ENCODE data around the gene LRGUK. TPM values are rescaled to one million over a fixed set of nuclear protein-coding genes. Genes with fewer than 3 reads are reported as not detected.

The LRGUK gene
- total and polyA plus RNA-seq, 2 experiments from 2014 or later, result 2.4 to 7.1 TPM

- no peak for TF ChIP-seq REST (IDR thresholded peaks at IDR 0.05; ENCODE audit: unreplicated experiment)
- TF ChIP-seq ZNF114 (CRISPR knock-in tag; IDR thresholded peaks at IDR 0.05), result no peak
- TF ChIP-seq EZH2 (IDR thresholded peaks at IDR 0.05; ENCODE audit: low read depth, unreplicated experiment), result no peak
- TF ChIP-seq POLR2AphosphoS5 (IDR thresholded peaks at IDR 0.05; ENCODE audit: low read depth), result no peak
- TF ChIP-seq JUNB (IDR thresholded peaks at IDR 0.05; ENCODE audit: unreplicated experiment), result no peak
These were observed 84.7 kb downstream of the LRGUK start (continued) for GRCh38 chr7:134211817-134212216.

- no peak overlapping the region for H2AFZ ChIP-seq
- no peak overlapping the region for H3K4me3 Mint-ChIP-seq
- no peaks in the 10 kb centered on the region; the same call in 2 of the 3 replicates for H3K9me3 Mint-ChIP-seq
- no peaks in the 10 kb centered on the region for H3K4me1 ChIP-seq (ENCODE audit: insufficient read depth)
- DNase-seq (ENCODE audit: low spot score) (no peak), ATAC-seq (no peak)
- no peak overlapping the region for H3K27ac Mint-ChIP-seq
- peaks cover 3% of the 10 kb centered on the region; the same call in 1 of the 2 replicates for H3K9me2 ChIP-seq (ENCODE audit: insufficient read depth)
- H3K4me3 ChIP-seq, result no peak overlapping the region
- no peaks in the 10 kb centered on the region for H3K79me2 ChIP-seq (replicated peaks; ENCODE audit: insufficient read depth)
- H3K27me3 ChIP-seq (ENCODE audit: insufficient read depth), result no peaks in the 10 kb centered on the region
- H3K36me3 Mint-ChIP-seq (ENCODE audit: low read depth), result peaks cover 6% of the 10 kb centered on the region; the same call in 2 of the 3 replicates
- no peaks in the 10 kb centered on the region; the same call in 2 of the 3 replicates for H3K4me1 Mint-ChIP-seq
- H3K27ac ChIP-seq (ENCODE audit: low read depth), result no peak overlapping the region
- H3K27me3 Mint-ChIP-seq (ENCODE audit: insufficient read depth, low read depth, poor library complexity), result no peaks in the 10 kb centered on the region
- no peak overlapping the region for H3K4me2 ChIP-seq
- no peaks in the 10 kb centered on the region for H3K36me3 ChIP-seq (ENCODE audit: insufficient read depth)
- H3F3A ChIP-seq (replicated peaks; ENCODE audit: low read depth), result no peaks in the 10 kb centered on the region
- H4K20me1 ChIP-seq (replicated peaks; ENCODE audit: insufficient read depth), result no peaks in the 10 kb centered on the region
- TF ChIP-seq JUNB (IDR thresholded peaks at IDR 0.05; ENCODE audit: unreplicated experiment), result no peak
- no peak for TF ChIP-seq ZNF462 (CRISPR knock-in tag; IDR thresholded peaks at IDR 0.05)
- TF ChIP-seq NANOG (IDR thresholded peaks at IDR 0.05; ENCODE audit: borderline replicate concordance), result no peak
- TF ChIP-seq STAT1 (IDR thresholded peaks at IDR 0.05; ENCODE audit: unreplicated experiment), result no peak
- TF ChIP-seq CREB1 (CRISPR knock-in tag; IDR thresholded peaks at IDR 0.05; ENCODE audit: low read depth), result no peak
- TF ChIP-seq ZNF331 (CRISPR knock-in tag; IDR thresholded peaks at IDR 0.05; ENCODE audit: low read depth), result no peak
- no peak for TF ChIP-seq EZH2phosphoT487 (IDR thresholded peaks at IDR 0.05; ENCODE audit: unreplicated experiment)
- TF ChIP-seq EZH2 (IDR thresholded peaks at IDR 0.05; ENCODE audit: low read depth, unreplicated experiment), result no peak
- TF ChIP-seq ZNF114 (CRISPR knock-in tag; IDR thresholded peaks at IDR 0.05), result no peak
- TF ChIP-seq POLR2AphosphoS5 (IDR thresholded peaks at IDR 0.05; ENCODE audit: low read depth), result no peak
- TF ChIP-seq ETS1 (IDR thresholded peaks at IDR 0.05), result no peak
These were observed 85.7 kb downstream of the LRGUK start for GRCh38 chr7:134212576-134213546.
